A673 (cell line): ENCODE results near the gene TEAD1. TPM values are rescaled to one million over a fixed set of nuclear protein-coding genes. Genes with fewer than 3 reads are reported as not detected.

Experiments used
- BruUV-seq: library from RNA; stranded (reverse); fragments of 400-500 nt; replicated peaks from 2 replicates; lab custom pipeline; 2021; lab: Mats Ljungman, UMichigan
- CTCF ChIA-PET: fragments of 300-600 bp; sonication (Branson Sonifier 250); formaldehyde crosslinking; loops from one replicate; lab custom pipeline; 2022; ENCODE audit warnings: antibody characterized with exemption; lab: Charles Lee
- POLR2A ChIA-PET: fragments of 300-600 bp; sonication (Branson Sonifier 250); formaldehyde crosslinking; loops from one replicate; lab custom pipeline; 2022; ENCODE audit warnings: antibody characterized with exemption; ENCODE audit not compliant: low non-redundant PET; lab: Charles Lee
- DNase-seq: peaks from one replicate; pipeline ENCODE4 v3.0.0-alpha.2; 2015; ENCODE audit warnings: low spot score
- H3K27ac ChIP-seq: fragments of 200-600 bp; sonication (generic); 2 replicates; pipeline ENCODE4 v1.5.1; 2016; ENCODE audit warnings: mixed run types, low read depth, mild to moderate bottlenecking, mixed read lengths, antibody characterized with exemption, low read length; ENCODE audit not compliant: poor library complexity, severe bottlenecking
- H3K27me3 ChIP-seq: fragments of 200-600 bp; sonication (generic); replicated peaks from 2 replicates; pipeline ENCODE4 v1.6.1; 2017; ENCODE audit warnings: mixed run types, low read depth, mild to moderate bottlenecking, mixed read lengths, antibody characterized with exemption, low read length; ENCODE audit not compliant: insufficient read depth, poor library complexity
- H3K36me3 ChIP-seq: fragments of 200-600 bp; sonication (generic); 2 replicates; pipeline ENCODE4 v1.6.1; 2016; ENCODE audit warnings: mixed run types, mild to moderate bottlenecking, mixed read lengths, antibody characterized with exemption, low read length; ENCODE audit not compliant: insufficient read depth, poor library complexity, severe bottlenecking
- H3K4me1 ChIP-seq: fragments of 200-600 bp; sonication (generic); 2 replicates; pipeline ENCODE4 v1.6.1; 2017; ENCODE audit warnings: mixed run types, mild to moderate bottlenecking, mixed read lengths, antibody characterized with exemption, low read length; ENCODE audit not compliant: insufficient read depth, poor library complexity, severe bottlenecking
- H3K4me3 ChIP-seq: fragments of 200-600 bp; sonication (generic); 2 replicates; pipeline ENCODE4 v1.5.1; 2016; ENCODE audit warnings: low read depth, mixed run types, mild to moderate bottlenecking, mixed read lengths, low read length; ENCODE audit not compliant: poor library complexity, severe bottlenecking
- H3K9me3 ChIP-seq: fragments of 200-600 bp; sonication (generic); 2 replicates; pipeline ENCODE4 v1.6.1; 2016; ENCODE audit warnings: mixed run types, low read depth, mild to moderate bottlenecking, mixed read lengths, antibody characterized with exemption, low read length; ENCODE audit not compliant: poor library complexity, severe bottlenecking
- EZH2 ChIP-seq: fragments of 200-600 bp; sonication (generic); IDR thresholded peaks from 2 replicates; pipeline ENCODE4 v1.6.1; 2017; ENCODE audit warnings: borderline replicate concordance, low read depth, mild to moderate bottlenecking, mixed read lengths, antibody characterized with exemption, low read length; ENCODE audit not compliant: poor library complexity, severe bottlenecking
- intact Hi-C: fragments of 100-400 bp; cut with micrococcal nuclease; formaldehyde crosslinking; loops from one replicate; pipeline ENCODE4 v1.10.0; 2022; ENCODE audit not compliant: unreplicated experiment
- total RNA-seq: library from RNA; stranded (reverse); gene quantifications from 2 replicates; pipeline ENCODE4 v1.2.3, GENCODE V29; 2021
- TF ChIP-seq, protein P1 (sequence below): fragments of 300-800, 200-600 bp; sonication (generic); conservative IDR thresholded peaks from 2 replicates; pipeline ENCODE4 v1.5.1; 2017; ENCODE audit warnings: low read depth, mild to moderate bottlenecking, antibody characterized with exemption, low read length, moderate library complexity, mixed read lengths

The TEAD1 gene
- total RNA-seq, 1 experiment from 2014 or later: 81.8 TPM

DNA sequence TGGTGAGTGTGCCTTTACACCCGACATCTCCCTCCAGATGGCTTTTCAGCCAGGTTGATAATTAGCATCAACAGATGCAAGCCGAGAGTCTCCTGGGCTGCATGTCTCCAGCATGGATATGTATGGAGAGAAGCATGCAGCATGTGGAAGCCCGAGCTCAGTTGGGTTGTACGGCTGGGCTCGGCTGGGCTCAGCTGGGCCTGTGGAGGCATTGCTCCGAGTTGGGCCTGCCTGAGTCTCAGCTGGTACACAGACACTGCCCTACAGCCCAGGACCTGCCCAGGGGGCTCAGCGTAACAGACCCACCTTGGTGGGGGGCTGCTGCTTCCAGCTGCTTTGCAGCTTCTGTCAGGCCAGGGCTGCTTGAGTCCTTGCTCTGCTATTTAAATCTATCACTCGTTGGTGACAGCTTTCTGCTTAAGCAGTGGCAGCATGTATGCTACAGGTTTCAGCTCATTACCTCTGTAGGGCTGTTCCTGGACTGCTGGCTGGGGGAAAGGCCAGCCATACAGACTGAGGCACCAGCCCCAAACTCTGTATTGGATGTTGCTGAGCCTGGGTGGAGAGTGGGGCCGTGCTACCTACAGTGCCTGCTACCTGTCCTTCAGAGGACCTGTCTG is 115.5 kb downstream of the TEAD1 start:
- no peaks in the 10 kb centered on the region for H3K36me3 ChIP-seq
- ChIA-PET POLR2A (no interaction called here), CTCF (no interaction called here)
- no peak for DNase-seq
- no peak overlapping the region for H3K27ac ChIP-seq
- no peaks in the 10 kb centered on the region for H3K9me3 ChIP-seq
- no peak overlapping the region for H3K4me3 ChIP-seq
- no peaks in the 10 kb centered on the region for H3K27me3 ChIP-seq
- intact Hi-C loops: no loop called here
- H3K4me1 ChIP-seq: peaks cover 4% of the 10 kb centered on the region
- BruUV-seq: no TSS peak
- TF ChIP-seq, protein P1, sequence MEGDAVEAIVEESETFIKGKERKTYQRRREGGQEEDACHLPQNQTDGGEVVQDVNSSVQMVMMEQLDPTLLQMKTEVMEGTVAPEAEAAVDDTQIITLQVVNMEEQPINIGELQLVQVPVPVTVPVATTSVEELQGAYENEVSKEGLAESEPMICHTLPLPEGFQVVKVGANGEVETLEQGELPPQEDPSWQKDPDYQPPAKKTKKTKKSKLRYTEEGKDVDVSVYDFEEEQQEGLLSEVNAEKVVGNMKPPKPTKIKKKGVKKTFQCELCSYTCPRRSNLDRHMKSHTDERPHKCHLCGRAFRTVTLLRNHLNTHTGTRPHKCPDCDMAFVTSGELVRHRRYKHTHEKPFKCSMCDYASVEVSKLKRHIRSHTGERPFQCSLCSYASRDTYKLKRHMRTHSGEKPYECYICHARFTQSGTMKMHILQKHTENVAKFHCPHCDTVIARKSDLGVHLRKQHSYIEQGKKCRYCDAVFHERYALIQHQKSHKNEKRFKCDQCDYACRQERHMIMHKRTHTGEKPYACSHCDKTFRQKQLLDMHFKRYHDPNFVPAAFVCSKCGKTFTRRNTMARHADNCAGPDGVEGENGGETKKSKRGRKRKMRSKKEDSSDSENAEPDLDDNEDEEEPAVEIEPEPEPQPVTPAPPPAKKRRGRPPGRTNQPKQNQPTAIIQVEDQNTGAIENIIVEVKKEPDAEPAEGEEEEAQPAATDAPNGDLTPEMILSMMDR: no peak
- no peak for TF ChIP-seq EZH2

DNA sequence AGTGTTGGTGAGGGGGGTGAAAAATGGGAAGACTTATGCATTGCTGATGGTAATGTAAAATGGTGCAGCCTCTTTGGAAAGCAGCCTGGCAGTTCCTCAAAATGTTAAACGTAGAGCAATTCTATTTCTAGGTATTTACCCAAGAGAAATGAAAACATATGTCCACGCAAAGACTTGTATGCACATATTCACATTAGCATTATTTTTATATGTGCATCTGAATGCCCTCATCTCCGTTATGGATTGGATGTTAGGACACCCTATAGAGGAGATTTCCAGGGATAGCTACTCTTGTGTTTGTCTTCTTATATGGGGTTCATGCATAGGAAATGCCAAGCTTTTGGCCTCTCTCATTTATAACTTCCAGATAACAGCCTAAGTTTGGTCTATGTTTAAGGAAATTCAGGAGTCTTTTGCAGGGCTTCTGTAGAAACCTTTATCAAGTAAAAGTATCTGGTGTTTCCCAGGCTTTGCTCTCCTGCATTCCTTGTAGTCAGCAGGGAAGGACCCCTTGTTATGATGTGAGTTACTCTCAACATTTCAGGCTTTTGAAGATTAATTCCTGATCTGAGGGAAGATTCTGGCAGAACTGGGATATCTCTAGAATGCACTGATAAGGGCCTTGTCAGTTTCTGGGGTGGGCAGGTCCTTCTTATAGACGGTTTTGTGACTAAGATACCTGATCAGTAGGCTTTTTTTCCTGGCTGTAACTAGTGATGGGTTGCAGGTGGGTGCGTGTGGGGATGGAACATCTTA is 116.8 kb downstream of the TEAD1 start:
- DNase-seq: no peak
- CTCF ChIA-PET: no interaction called here
- Histone ChIP-seq H3K27me3 (no peaks in the 10 kb centered on the region), H3K36me3 (no peaks in the 10 kb centered on the region), H3K27ac (no peak overlapping the region), H3K4me1 (peaks cover 4% of the 10 kb centered on the region), H3K4me3 (no peak overlapping the region), H3K9me3 (no peaks in the 10 kb centered on the region)
- intact Hi-C loops: no loop called here
- BruUV-seq: no TSS peak
- POLR2A ChIA-PET: no interaction called here
- TF ChIP-seq, protein P1: no peak
- no peak for TF ChIP-seq EZH2

DNA sequence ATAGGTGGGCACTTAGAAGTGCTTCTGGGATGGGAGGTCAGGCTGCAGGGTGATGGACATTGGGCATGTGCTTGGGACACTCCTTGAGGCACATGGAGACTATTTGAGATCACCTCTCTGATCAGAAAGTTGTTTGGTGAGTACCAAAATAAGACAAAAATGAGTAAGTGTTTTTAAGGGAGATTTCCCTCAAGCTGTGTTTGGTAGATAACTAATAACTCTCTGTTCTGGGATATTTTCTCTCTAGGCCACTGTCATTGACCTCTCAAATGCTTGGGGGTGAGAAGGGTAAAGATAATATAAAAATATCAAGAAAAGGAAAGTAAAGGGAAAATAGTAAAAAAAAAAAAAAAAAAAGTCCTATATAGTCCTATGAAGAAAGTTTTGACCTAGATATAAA is 117.8 kb downstream of the TEAD1 start:
- Histone ChIP-seq H3K4me3 (no peak overlapping the region), H3K36me3 (no peaks in the 10 kb centered on the region), H3K4me1 (peaks cover 4% of the 10 kb centered on the region), H3K27ac (no peak overlapping the region), H3K9me3 (no peaks in the 10 kb centered on the region), H3K27me3 (no peaks in the 10 kb centered on the region)
- CTCF ChIA-PET: no interaction called here
- DNase-seq: no peak
- no peak for TF ChIP-seq EZH2
- TF ChIP-seq, protein P1: no peak
- intact Hi-C loops: no loop called here
- no TSS peak for BruUV-seq
- POLR2A ChIA-PET: interaction anchor here (0.7 kb wide), 1 partner anchor 23 kb away, joined by 10 read pairs; no protein-coding TSS in a partner anchor
